ENCODE results near the gene STAP2. TPM values are rescaled to one million over a fixed set of nuclear protein-coding genes. Genes with fewer than 3 reads are reported as not detected.

Gene STAP2
- total RNA-seq, 4 donors from 2014 or later, result 3.1 to 6.0 (median 4.8) TPM; not detected in 1

- Histone ChIP-seq H3K4me1 (peaks cover 0 to 6% (median 0%) of the 10 kb centered on the region in 4 donors), H3K27me3 (no peaks in the 10 kb centered on the region), H3K36me3 (no peaks in the 10 kb centered on the region), H3K4me3 (no peak overlapping the region), H3K27ac (no peak overlapping the region), H3K9me3 (no peaks in the 10 kb centered on the region)
- no peak for DNase-seq (ENCODE audit: low spot score in 2 of 2)
- 46 to 49% methylated on average over 12 of the region's 12 CpGs for WGBS, 2 donors
- TF ChIP-seq POLR2A (IDR thresholded peaks at IDR 0.05) (no peak), EP300 (IDR thresholded peaks at IDR 0.05) (no peak)
- TF ChIP-seq, protein P1, sequence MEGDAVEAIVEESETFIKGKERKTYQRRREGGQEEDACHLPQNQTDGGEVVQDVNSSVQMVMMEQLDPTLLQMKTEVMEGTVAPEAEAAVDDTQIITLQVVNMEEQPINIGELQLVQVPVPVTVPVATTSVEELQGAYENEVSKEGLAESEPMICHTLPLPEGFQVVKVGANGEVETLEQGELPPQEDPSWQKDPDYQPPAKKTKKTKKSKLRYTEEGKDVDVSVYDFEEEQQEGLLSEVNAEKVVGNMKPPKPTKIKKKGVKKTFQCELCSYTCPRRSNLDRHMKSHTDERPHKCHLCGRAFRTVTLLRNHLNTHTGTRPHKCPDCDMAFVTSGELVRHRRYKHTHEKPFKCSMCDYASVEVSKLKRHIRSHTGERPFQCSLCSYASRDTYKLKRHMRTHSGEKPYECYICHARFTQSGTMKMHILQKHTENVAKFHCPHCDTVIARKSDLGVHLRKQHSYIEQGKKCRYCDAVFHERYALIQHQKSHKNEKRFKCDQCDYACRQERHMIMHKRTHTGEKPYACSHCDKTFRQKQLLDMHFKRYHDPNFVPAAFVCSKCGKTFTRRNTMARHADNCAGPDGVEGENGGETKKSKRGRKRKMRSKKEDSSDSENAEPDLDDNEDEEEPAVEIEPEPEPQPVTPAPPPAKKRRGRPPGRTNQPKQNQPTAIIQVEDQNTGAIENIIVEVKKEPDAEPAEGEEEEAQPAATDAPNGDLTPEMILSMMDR (IDR thresholded peaks at IDR 0.05), result no peak
Measured at GRCh38 chr19:4313847-4314490, 24.7 kb downstream of the STAP2 start.

GRCh38 chr19:4310247-4311121 is 28.1 kb downstream of the STAP2 start:
- TF ChIP-seq, protein P1 (IDR thresholded peaks at IDR 0.05), result no peak
- TF ChIP-seq EP300 (IDR thresholded peaks at IDR 0.05), result no peak
- H3K9me3 ChIP-seq, result no peaks in the 10 kb centered on the region
- WGBS, 2 donors, result 89 to 96% methylated on average over 21 of the region's 22 CpGs
- H3K27me3 ChIP-seq, result peaks cover 0 to under 1% of the 10 kb centered on the region in 2 donors
- no peak for DNase-seq (ENCODE audit: low spot score in 2 of 2)
- H3K4me1 ChIP-seq, result peaks cover 0 to 6% (median 0%) of the 10 kb centered on the region in 4 donors
- H3K4me3 ChIP-seq, result no peak overlapping the region
- no peak overlapping the region for H3K27ac ChIP-seq
- H3K36me3 ChIP-seq, result no peaks in the 10 kb centered on the region

GRCh38 chr19:4305659-4306058 is 33.0 kb downstream of the STAP2 start:
- Histone ChIP-seq H3K36me3 (no peaks in the 10 kb centered on the region), H3K27ac (no peak overlapping the region), H3K4me3 (no peak overlapping the region), H3K4me1 (peaks cover 0 to 9% (median 0%) of the 10 kb centered on the region in 4 donors), H3K9me3 (no peaks in the 10 kb centered on the region), H3K27me3 (peaks cover 0 to 22% of the 10 kb centered on the region in 2 donors)
- WGBS, 2 donors, result 80 to 81% methylated on average over 15 to 16 of the region's 16 CpGs
- TF ChIP-seq POLR2A (IDR thresholded peaks at IDR 0.05) (no peak), EP300 (IDR thresholded peaks at IDR 0.05) (no peak)
- TF ChIP-seq, protein P1 (IDR thresholded peaks at IDR 0.05), result no peak
- DNase-seq (ENCODE audit: low spot score in 2 of 2), result no peak

- Histone ChIP-seq H3K9me3 (no peaks in the 10 kb centered on the region), H3K36me3 (no peaks in the 10 kb centered on the region), H3K4me1 (peaks cover 0 to 9% (median 0%) of the 10 kb centered on the region in 4 donors), H3K27me3 (peaks cover 0 to 22% of the 10 kb centered on the region in 2 donors), H3K27ac (no peak overlapping the region), H3K4me3 (no peak overlapping the region)
- WGBS, 2 donors, result 74 to 78% methylated on average over 7 of the region's 7 CpGs
- TF ChIP-seq, protein P1 (IDR thresholded peaks at IDR 0.05), result no peak
- TF ChIP-seq EP300 (IDR thresholded peaks at IDR 0.05) (no peak), POLR2A (IDR thresholded peaks at IDR 0.05) (no peak)
- DNase-seq (ENCODE audit: low spot score in 2 of 2), result no peak
Measured at GRCh38 chr19:4305257-4305612, 33.4 kb downstream of the STAP2 start.
